GM15510 (cell line): ENCODE data around the gene KDM6A.
A peak's percentile ranks its signal among the peaks of the same experiment; 100 is the strongest.

Experiments used
- POLR2A ChIP-seq: IDR thresholded peaks from 3 replicates; pipeline ENCODE4 v1.6.1; 2011; ENCODE audit warnings: borderline replicate concordance; ENCODE audit not compliant: insufficient read length; ENCODE audit errors: extremely low read depth

The KDM6A gene

DNA sequence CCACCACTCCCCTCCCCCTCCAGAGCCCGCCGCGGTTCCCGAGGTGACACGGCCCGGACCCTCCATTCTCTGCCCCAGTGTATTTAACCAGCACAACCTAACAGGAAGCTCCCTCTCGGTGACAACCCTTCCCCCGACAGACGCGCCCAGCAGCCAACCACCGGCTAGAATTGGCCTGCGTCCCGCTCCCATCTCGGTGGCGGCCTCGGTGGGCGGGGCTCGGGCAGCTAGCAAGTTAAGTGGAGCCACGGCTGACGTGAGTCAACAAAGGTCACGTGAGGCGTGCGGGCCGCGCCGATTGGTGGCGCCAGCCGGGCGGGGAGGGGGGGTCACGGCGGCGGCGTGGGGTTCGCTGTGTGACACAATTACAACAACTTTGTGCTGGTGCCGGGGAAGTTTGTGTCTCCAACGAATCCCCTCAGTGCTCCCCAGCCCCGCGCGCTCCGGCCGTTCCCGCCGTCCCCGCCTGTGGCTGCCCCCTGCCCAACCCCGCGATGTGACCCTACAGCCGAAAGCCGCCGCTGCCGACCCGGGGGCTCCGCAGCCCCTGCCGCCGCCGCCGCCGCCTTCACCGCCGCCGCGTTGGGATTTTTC, at the start of gene KDM6A:
Gene KDM6A, plus strand, starts transcription at position 368 of the 594 bp plus-strand sequence. CDS start 364 bp downstream, outside the sequence.
- TF ChIP-seq POLR2A = peak; percentile 56

DNA sequence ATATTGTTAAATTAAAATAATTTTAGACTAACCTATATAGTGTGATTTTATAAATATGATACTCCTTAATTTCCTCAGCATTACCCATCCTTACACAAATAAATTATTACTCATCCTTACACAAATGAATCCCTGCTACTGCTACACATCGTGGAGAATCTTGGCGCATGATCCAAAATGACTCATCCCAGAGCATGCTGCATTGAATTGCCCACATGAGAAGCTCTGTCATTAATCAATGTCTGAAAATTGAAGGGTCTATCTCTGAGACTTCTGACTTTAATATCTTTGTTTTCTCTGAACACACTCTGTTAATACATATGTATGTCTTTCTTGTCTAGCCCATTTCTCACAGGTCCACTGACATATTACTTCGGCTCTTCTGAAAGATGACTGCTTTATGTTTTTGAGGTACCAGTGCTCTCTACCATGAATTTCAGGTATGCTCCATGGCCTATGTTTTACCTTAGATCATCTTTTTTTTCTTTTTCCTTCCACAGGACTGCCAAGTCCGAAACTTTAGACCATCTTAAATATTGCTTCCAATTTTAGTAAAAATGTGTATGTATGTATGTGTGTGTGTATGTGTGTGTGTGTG, 44.9 kb upstream of the KDM6A start:
- TF ChIP-seq POLR2A = no peak

DNA sequence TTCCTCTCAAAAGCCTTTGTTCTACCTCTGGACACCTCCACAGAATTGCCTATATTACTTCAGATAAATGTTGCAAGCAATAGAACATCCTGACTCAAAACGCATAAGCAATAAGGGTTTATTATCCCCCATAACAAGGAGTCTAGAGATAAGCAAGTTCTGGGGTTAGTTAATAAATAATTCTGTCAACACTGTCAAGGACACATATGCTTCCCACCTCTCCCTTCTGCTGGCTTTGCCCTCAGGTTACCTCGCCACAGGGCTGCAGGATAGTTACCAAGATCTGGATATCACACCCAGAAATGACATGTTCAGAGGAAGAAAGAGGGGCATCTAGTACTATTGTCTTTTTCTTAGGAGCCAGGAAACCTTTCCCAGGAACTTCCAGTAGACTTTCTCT, 43.2 kb upstream of the KDM6A start:
- TF ChIP-seq POLR2A = no peak

DNA sequence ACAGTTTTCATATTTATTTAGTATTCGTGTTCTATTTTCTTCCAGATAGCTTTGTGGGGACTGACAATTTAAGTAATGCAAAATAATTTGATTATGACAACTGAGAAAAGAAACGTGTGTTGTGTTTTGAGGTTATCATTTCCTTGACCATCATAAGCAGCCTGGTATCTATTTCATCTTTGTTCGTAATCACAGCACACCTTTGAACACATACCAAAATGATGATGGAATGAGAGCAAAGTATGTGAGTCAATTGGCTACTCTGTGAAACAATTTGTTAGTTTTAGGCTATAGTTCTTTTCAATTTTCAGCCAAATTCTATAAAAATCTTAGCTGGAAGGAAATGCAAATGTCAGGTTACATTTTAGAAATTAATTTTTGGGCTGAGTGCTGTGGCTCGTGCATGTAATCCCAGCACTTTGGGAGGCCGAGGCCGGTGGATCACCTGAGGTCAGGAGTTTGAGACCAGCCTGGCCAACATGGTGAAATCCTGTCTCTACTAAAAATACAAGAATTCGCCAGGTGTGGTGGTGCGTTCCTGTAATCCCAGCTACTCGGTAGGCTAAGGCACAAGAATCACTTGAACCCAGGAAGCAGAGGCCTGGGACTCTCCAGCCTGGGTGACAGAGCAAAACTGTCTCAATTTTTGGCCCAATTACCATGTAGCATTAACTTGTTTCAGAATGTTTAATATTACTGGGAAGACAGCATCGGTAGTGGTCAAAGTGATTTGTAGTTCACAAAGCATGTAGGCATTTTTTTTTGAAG, 30.3 kb upstream of the KDM6A start:
- no peak for TF ChIP-seq POLR2A

DNA sequence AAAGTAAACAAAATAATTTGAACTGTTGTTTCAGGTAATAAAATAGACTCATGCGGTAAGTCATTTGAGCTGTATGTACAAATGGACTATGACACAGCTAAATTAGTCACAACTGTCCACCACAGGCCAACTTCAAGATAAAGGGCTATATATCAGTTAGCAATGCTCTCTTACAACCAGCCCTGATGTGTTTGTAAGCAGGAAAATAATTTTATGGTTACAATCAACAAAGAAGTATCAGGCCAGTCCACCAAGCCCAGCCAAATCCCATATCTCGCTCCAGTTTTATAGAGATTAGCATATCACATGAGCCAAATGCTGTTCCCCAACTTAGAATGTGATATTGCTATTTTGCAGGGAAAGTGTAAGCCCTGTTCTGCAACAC, 29.7 kb upstream of the KDM6A start:
- no peak for TF ChIP-seq POLR2A

DNA sequence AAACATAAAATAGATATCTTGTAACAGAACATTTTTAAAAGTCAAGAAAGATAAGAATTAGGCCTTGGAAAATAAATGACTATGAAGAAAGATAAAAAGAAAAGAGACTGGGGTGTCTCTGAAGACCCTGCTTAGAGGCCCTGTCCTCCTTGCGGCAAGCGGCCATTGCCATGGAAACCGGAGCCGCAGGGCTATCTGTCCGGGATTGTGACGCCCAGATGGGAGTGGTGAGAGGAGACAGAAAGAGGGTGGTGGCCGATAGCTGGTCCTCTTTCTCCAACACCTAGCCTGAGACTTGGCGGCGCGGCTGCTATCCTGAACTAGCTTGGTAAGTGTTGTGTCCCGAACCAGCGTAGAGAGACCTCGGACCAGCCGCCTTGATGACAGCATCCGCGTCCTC, 29.2 kb upstream of the KDM6A start, which contains the start of gene DUSP21:
Gene DUSP21, plus strand, starts transcription at position 269 of the 400 bp plus-strand sequence. Its CDS starts 112 bp downstream, at position 381.
- TF ChIP-seq POLR2A = no peak

DNA sequence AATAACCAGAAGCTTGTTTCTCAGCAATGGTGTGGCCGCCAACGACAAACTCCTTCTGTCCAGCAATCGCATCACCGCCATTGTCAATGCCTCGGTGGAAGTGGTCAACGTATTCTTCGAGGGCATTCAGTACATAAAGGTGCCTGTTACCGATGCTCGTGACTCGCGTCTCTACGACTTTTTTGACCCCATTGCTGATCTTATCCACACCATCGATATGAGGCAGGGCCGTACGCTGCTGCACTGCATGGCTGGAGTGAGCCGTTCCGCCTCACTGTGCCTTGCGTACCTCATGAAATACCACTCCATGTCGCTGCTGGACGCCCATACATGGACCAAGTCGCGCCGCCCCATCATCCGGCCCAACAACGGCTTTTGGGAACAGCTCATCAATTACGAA, 28.8 kb upstream of the KDM6A start:
- no peak for TF ChIP-seq POLR2A

DNA sequence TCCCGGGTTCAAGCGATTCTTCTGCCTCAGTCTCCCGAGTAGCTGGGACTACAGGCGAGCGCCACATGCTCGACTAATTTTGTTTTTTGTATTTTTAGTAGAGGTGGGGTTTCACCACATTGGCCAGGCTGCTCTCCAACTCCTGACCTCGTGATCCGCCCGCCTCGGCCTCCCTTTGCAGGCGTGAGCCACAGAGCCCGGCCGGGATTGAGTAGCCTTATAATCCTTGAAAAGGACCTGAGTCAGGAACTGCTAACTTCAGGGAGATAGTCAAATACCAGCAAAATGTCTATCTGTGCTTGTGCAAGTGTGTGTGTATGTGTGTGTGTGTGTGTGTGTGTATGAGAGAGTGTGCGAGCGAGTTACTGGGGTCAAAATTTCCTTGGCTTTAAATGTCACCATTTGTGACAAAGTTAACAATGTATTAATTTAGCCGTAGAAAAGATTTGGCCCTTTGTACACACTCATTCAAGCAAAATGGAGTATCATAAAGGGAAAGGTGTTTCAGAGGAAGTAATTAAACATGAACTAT, 1.8 kb upstream of the KDM6A start:
- TF ChIP-seq POLR2A = no peak

DNA sequence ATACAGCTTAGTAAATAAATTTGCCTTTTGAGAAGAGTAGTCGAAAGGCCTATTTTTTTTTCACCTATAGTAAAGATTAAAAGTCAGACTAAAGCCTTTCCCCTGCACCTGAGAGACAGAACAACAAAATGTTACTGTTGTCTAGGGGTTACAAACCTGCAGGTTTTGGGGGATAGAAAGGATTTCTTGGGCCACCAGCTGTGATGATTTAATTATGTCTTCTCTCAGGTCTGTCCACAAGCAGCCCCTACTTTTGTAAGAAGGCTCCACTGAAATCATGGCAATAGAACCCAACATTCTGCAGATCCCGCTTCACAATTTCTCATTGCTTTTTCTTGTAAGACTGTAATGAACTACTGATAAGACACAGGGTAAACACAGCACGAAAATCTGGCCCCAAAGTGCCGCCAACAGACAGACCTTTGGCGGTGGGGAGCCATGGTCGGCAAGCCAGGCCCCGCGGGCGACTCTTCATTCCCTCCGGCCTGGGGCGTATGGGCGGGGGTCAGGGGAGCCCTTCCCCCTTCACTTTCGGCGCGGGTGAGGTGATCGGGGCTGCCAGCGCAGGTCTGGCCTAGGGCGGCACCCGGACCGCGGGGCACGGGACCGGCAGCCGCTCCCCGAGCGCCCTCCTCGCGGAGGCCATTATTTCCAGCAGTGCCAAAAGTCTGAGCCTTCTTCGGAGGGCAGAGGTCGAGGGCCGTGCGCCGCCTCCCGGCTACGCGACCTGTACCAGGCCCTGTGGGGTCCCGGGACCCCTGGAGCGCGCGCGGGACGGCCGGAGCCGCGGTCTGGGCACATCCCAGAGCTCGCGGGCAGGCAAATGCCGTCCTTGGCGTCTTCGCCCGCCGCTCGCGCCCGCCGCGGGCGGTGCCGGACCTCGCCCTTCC, 812 bp upstream of the KDM6A start:
- TF ChIP-seq POLR2A = no peak

DNA sequence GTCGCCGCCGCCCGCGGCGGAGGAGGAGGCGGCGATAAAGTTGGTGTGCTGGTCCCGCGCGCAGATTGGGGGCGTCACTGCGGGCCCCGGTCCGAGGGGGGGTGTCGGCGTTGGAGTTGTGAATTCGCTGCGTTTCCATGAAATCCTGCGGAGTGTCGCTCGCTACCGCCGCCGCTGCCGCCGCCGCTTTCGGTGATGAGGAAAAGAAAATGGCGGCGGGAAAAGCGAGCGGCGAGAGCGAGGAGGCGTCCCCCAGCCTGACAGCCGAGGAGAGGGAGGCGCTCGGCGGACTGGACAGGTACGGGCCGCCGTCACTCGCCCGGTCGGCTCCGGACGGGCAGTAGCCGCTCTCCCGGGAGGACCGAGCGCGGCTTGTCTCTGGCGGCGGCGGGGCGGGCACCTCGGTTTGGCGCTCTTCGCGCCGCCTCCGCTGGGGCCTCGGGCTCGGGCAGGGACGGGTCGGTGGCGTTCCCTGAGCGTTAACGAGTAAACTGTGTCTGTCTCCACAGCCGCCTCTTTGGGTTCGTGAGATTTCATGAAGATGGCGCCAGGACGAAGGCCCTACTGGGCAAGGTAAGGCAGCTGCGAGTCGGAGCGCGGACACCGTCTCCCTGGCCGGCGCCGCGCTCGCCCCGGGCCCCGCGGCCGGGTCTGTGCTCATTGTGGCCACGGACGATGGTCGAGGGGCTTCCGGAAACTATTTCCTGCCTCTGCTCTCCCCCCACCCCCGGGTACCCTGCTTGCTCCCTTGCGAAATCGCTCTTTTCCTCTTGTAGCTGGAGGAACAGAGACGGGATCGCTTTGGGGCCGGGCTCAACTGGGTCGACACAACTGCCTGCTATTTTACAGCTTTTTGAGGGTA, 658 bp downstream of the KDM6A start:
- TF ChIP-seq POLR2A = no peak

DNA sequence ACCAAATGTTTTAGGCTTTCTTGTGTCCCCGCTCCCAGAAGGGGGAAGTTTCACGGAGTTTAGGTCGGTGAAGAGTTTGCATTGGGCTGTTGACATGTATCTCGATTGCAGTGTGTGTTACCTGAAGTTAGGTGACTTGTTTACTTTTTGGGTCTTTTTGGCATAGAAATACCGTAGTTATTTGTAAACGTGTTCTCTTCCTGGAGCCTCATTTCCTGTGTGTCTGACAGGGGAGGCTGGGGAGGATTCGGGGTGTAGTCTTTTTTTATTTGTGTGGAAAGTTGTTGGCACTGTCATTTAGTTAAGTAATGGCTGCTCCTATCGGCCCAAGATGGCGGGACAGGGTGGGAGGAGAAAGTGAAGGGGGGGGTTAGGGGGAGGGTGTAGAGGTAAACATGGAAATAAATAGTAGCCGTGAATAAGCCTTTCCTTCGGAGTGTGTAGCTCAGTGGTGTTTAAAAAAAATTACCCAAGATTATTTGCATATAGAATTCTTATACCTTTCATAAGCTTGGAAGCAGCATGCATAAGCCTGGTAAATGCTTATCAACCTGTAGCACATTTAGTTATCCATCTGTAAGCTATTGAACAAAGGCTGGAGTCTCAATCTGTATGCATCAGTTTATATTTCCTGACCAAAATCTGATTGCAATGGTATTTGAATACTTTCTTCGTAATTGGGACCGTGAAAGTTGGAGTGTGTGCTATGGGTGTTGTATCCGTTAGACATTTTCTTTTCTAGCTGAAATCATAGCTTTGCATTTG, 1.6 kb downstream of the KDM6A start:
- no peak for TF ChIP-seq POLR2A

DNA sequence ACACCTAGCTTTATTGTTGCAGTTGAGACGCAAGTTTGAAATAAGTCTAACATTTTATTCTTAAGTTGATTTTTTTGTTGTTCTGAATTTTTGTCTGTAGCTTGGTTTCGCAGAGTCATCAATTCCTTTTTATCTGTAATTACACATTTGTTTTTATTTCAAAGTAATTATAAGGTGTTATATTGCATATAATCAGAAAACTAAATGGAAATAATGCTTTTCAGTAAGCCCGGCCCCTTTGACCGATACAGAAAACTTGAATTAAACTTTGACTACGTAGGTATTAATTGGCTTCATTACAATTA, 2.1 kb downstream of the KDM6A start:
- TF ChIP-seq POLR2A = no peak

DNA sequence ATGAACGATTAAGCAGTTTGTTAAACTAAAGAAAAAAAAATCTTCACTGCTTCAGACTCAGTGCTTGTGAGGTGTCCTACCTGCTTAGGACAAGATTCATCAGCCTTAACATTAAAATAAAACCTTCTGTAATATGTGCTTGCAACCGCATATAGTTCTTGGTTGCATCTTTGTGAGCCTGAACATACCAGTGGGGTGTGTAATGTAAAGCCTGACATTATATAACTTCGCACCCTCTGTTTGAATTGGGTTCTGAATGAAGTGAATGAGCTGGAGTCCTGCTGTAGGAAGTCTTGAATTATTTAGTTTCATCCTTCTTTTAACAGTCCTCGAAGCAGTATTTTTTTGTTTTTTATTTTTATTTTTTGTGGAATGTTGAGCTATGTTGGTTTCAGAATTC, 3.1 kb downstream of the KDM6A start:
- no peak for TF ChIP-seq POLR2A
